ENCODE data around the gene STK10. TPM values are rescaled to one million over a fixed set of nuclear protein-coding genes. Genes with fewer than 3 reads are reported as not detected.

Gene STK10
- total RNA-seq, 2 experiments from 2014 or later, result 211 to 229 TPM

DNA sequence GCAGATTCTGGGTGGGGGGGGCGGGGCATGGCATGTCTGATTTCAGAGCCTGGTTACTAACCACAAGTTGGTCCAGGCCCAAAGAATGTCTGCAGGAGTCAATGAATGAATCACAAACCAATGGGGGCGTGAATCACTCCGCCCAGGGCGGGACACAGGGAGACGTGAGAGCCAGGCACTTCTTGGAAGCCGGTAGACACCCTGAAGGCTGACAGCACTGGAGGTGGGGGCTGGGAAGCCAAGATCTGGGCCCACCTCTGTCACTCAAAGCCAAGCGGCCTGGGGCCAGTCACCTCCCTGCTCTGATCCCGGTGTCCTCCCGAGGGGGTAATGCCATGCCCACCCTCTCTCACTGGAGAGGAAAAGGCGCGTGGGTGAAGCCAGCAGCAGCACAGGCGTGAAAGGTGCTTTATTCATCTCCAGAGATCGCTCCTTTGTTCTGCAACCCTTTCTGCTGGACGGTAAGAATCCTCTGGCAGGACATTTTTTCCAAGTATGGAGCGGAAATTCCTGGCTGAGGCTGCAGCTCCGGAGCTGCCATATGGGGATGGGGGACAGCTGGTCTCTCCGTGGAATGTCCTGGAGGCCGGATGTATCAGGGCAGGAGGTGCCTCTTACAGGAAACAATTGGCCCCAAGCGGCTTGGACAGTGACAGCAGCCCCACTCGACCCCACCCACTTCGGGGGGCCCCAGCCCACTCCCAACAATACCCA lies 85.0 kb downstream of the STK10 start:
- no peak for TF ChIP-seq CTCF (IDR thresholded peaks at IDR 0.05)
- Histone ChIP-seq H3K27ac (ENCODE audit: low read depth in 1 of 2, low read length in 2 of 2) (no peak overlapping the region), H3K9me3 (ENCODE audit: control insufficient read depth in 1 of 2, insufficient read depth in 1 of 2, low read length in 2 of 2) (no peaks in the 10 kb centered on the region), H3K36me3 (ENCODE audit: insufficient read depth, low read length) (peaks cover 92% of the 10 kb centered on the region), H3K4me1 (ENCODE audit: insufficient read depth, low read length) (peaks cover 23% of the 10 kb centered on the region), H3K27me3 (ENCODE audit: control insufficient read depth in 1 of 2, insufficient read depth in 2 of 2, low read length in 2 of 2) (no peaks in the 10 kb centered on the region), H3K4me3 (ENCODE audit: low read length) (no peak overlapping the region)
- H3K27me3 Mint-ChIP-seq, result no peaks in the 10 kb centered on the region
- peaks cover 86% of the 10 kb centered on the region for H3K36me3 Mint-ChIP-seq (ENCODE audit: low read depth)
- H3K27ac Mint-ChIP-seq, result no peak overlapping the region
- ChIA-PET POLR2A (interaction anchor here (1.1 to 1.3 kb wide), 2 partner anchors 37 to 96 kb away, joined by 3 to 4 read pairs; partner anchors contain the start of gene FBXW11), CTCF (interaction anchor here (1.2 to 7.1 kb wide), 2 partner anchors 8 to 85 kb away, joined by 4 to 49 read pairs; partner anchors contain the start of gene STK10)
- intact Hi-C loops (cut with DNase I, micrococcal nuclease), result loop anchor here in 1 of 2 experiments (5.0 kb wide), 1 partner anchor 36 kb away; no protein-coding TSS in a partner anchor
- ATAC-seq (ENCODE audit: poor library complexity) (no peak), DNase-seq (no peak)
- no peak overlapping the region for H3K4me3 Mint-ChIP-seq
- H3K9me3 Mint-ChIP-seq, result no peaks in the 10 kb centered on the region
- peaks cover 27% of the 10 kb centered on the region for H3K4me1 Mint-ChIP-seq (ENCODE audit: low read depth)

DNA sequence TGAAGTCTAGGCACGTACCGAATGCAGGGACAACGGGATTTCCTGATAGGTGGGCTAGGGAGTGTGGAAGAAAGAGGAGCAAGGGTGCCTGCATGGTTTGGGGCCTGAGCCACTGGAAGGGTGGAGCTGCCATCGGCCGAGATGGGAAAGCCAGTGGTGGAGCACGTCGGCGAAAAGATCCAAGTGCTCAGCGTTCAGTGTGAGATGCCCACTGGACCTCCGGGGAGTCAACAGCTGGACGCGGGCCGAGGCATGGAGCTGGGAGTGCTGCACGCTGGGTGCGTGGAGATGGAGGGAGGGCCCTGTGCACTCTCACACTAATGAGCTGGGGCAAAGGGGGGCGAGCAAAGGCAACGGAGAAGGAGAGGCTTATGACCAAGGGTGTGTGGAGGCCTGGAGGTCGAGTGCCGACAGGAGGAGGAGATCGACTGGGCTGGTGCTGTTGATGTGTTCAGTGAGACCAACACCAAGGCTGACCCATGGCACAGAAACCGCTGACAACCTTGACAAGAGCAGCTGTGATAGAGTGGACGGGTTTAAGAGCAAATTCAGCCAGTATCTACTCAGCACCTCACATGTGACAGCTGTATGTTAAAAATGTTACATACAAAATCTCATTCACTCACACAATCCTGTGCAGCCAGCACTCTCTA lies 85.7 kb downstream of the STK10 start:
- CTCF ChIA-PET, result no interaction called here
- Mint-ChIP-seq H3K4me3 (no peak overlapping the region), H3K27ac (no peak overlapping the region)

More for the DNA sequence above, 85.7 kb downstream of the STK10 start:
- Histone ChIP-seq H3K36me3 (ENCODE audit: insufficient read depth, low read length) (peaks cover 95% of the 10 kb centered on the region), H3K27me3 (ENCODE audit: control insufficient read depth in 1 of 2, insufficient read depth in 2 of 2, low read length in 2 of 2) (no peaks in the 10 kb centered on the region), H3K27ac (ENCODE audit: low read depth in 1 of 2, low read length in 2 of 2) (no peak overlapping the region), H3K4me3 (ENCODE audit: low read length) (no peak overlapping the region), H3K4me1 (ENCODE audit: insufficient read depth, low read length) (peaks cover 17% of the 10 kb centered on the region), H3K9me3 (ENCODE audit: control insufficient read depth in 1 of 2, insufficient read depth in 1 of 2, low read length in 2 of 2) (no peaks in the 10 kb centered on the region)
- Mint-ChIP-seq H3K9me3 (no peaks in the 10 kb centered on the region), H3K36me3 (ENCODE audit: low read depth) (peaks cover 93% of the 10 kb centered on the region), H3K4me1 (ENCODE audit: low read depth) (peaks cover 26% of the 10 kb centered on the region), H3K27me3 (no peaks in the 10 kb centered on the region)
- TF ChIP-seq CTCF (IDR thresholded peaks at IDR 0.05), result no peak
- POLR2A ChIA-PET, result interaction anchor here (1.1 kb wide), 1 partner anchor 36 kb away, joined by 4 read pairs; no protein-coding TSS in a partner anchor
- intact Hi-C loops (cut with DNase I, micrococcal nuclease), result loop anchor here in 1 of 2 experiments (5.0 kb wide), 1 partner anchor 35 kb away; no protein-coding TSS in a partner anchor
- ATAC-seq (ENCODE audit: poor library complexity), result no peak
- DNase-seq, result no peak
